GM11168 (cell line): ENCODE measurements around the gene PRAMEF25.
"Not testable (repeated sequence)": the region's sequence is repeated elsewhere in the genome, so short reads cannot be mapped to it uniquely, and the experiment has no call there.

Experiments
- in situ Hi-C: fragments of 300-500 bp; cut with MboI; formaldehyde crosslinking; loops from one replicate; pipeline ENCODE4 v1.12.0; 2022; ENCODE audit warnings: low sequenced_read_pairs; ENCODE audit not compliant: unreplicated experiment

Gene PRAMEF25

GRCh38 chr1:13070474-13070873 lies at the start of gene PRAMEF25:
Gene PRAMEF25, plus strand, starts transcription at chr1:13070774. Its CDS starts 2,920 bp downstream, at chr1:13073694.
- in situ Hi-C loops: not testable (repeated sequence)

DNA sequence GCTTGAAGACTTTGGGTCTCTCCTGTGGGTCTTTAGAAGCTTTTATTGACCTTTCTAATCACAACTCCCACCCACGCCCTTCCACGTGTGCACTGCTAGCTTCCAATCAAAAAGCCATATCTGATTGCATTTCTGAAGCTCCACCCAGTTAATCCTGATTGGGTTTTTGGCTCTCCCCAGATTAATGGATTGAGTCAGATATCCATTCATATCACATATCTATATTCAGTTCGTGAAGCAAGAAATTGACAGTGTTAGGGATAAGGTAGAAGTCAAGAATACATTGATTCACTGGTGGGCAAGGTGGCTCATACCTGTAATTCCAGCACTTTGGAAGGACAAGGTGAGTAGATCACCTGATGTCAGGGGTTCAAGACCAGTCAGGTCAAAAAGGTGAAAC lies 14.1 kb upstream of the PRAMEF25 start, which contains the start of gene PRAMEF27:
Gene PRAMEF27 (minus strand): TSS at position 101 of the 400 bp plus-strand sequence. CDS start 2,916 bp downstream, outside the sequence.
- in situ Hi-C loops: not testable (repeated sequence)

GRCh38 chr1:13116754-13117153 lies 46.2 kb downstream of the PRAMEF25 start, which contains the start of gene HNRNPCL2:
Gene HNRNPCL2, minus strand, starts transcription at chr1:13116854. Its CDS starts 454 bp downstream, at chr1:13116400.
- in situ Hi-C loops: loop anchor here (25.0 kb wide), 1 partner anchor 121 kb away; the partner anchor contains the start of gene PRAMEF18
